K562 (cell line): ENCODE data around the gene IFI27L2.

ENCODE experiments used
- CTCF ChIP-seq, 3 experiments: IDR thresholded peaks in 2 of 3; conservative IDR thresholded peaks in 1 of 3; 2 replicates each; pipeline ENCODE4 v1.5.1; 2011 to 2012; ENCODE audit warnings: low read length in 3 of 3, mild to moderate bottlenecking in 3 of 3, control low read depth in 2 of 3, improper control_type of control experiment in 1 of 3, inconsistent platforms in 1 of 3, low read depth in 1 of 3, mixed read lengths in 1 of 3, moderate library complexity in 1 of 3; ENCODE audit not compliant: insufficient read depth in 2 of 3
- HMBOX1 ChIP-seq: sonication (generic); IDR thresholded peaks from 2 replicates; pipeline ENCODE4 v1.6.1; 2016
- IRF9 ChIP-seq: fragments of 450-650 bp; IDR thresholded peaks from 2 replicates; pipeline ENCODE4 v1.6.1; 2016; ENCODE audit warnings: missing biosample characterization, missing genetic modification characterization
- SRSF7 ChIP-seq: fragments of 200-400 bp; formaldehyde crosslinking; optimal IDR thresholded peaks from 2 replicates; pipeline ENCODE3; 2017; ENCODE audit warnings: mild to moderate bottlenecking, low read depth, low read length

GRCh38 chr14:94126800-94127199 lies 2.6 kb downstream of the IFI27L2 start:
- no peak for TF ChIP-seq IRF9
- TF ChIP-seq SRSF7 = no peak
- TF ChIP-seq CTCF (IDR thresholded peaks at IDR 0.05 in 2 of 3, conservative IDR thresholded peaks at IDR 0.05 in 1 of 3; ENCODE audit: insufficient read depth in 2 of 3, low read depth in 1 of 3, low read length in 3 of 3) = no peak
- no peak for TF ChIP-seq HMBOX1
